Testis (tissue), 2 donors: ENCODE data around the gene SLC39A12.

Source experiments
- CTCF ChIP-seq, 3 experiments: fragments of 450-650 bp in 2 of 3; fragments of 200-600 bp in 1 of 3; sonication (generic) in 1 of 3; IDR thresholded peaks; one replicate each; pipeline ENCODE4 v1.5.1; 2016 to 2019; ENCODE audit warnings: antibody characterized with exemption in 3 of 3, mild to moderate bottlenecking in 2 of 3, moderate library complexity in 1 of 3
- POLR2A ChIP-seq: fragments of 450-650 bp; IDR thresholded peaks from one replicate; pipeline ENCODE4 v1.6.1; 2017; ENCODE audit warnings: antibody characterized with exemption, mild to moderate bottlenecking, moderate library complexity

- no peak for TF ChIP-seq CTCF (IDR thresholded peaks at IDR 0.05)
- no peak for TF ChIP-seq POLR2A
Observed at GRCh38 chr10:18071591-18071990, 119.9 kb downstream of the SLC39A12 start.
